Stimulated activated naive CD8-positive, alpha-beta T cell treated with anti-CD3 and anti-CD28 coated beads, Interleukin-15, amount 100 ng/mL, for 72 hours (primary cell): ENCODE measurements around the gene MEIOB.

Experiments
- ATAC-seq: fragments of 150-1000 bp; cut with Tn5 transposase; 2 replicates; pipeline ENCODE4 v1.10.0; 2021; ENCODE audit warnings: mild to moderate bottlenecking, moderate library complexity
- DNase-seq, 2 donors: peaks; one replicate each; pipeline ENCODE4 v3.0.0; 2021 to 2022
- H3K27ac Mint-ChIP-seq, 2 donors: one replicate each; pipeline ENCODE4 v1.8.0; 2022; ENCODE audit warnings: mild to moderate bottlenecking in 2 of 2, mixed read lengths in 2 of 2, moderate library complexity in 2 of 2
- H3K27me3 Mint-ChIP-seq: one replicate; pipeline ENCODE4 v1.8.0; 2022; ENCODE audit warnings: mixed read lengths
- H3K4me1 Mint-ChIP-seq: one replicate; pipeline ENCODE4 v1.8.0; 2022; ENCODE audit warnings: mild to moderate bottlenecking, mixed read lengths
- H3K4me3 Mint-ChIP-seq, 2 donors: one replicate each; pipeline ENCODE4 v1.8.0; 2022; ENCODE audit warnings: mild to moderate bottlenecking in 2 of 2, mixed read lengths in 2 of 2, moderate library complexity in 1 of 2
- H3K9me3 Mint-ChIP-seq, 2 donors: one replicate each; pipeline ENCODE4 v1.8.0; 2022; ENCODE audit warnings: mixed read lengths in 2 of 2

MEIOB gene

DNA sequence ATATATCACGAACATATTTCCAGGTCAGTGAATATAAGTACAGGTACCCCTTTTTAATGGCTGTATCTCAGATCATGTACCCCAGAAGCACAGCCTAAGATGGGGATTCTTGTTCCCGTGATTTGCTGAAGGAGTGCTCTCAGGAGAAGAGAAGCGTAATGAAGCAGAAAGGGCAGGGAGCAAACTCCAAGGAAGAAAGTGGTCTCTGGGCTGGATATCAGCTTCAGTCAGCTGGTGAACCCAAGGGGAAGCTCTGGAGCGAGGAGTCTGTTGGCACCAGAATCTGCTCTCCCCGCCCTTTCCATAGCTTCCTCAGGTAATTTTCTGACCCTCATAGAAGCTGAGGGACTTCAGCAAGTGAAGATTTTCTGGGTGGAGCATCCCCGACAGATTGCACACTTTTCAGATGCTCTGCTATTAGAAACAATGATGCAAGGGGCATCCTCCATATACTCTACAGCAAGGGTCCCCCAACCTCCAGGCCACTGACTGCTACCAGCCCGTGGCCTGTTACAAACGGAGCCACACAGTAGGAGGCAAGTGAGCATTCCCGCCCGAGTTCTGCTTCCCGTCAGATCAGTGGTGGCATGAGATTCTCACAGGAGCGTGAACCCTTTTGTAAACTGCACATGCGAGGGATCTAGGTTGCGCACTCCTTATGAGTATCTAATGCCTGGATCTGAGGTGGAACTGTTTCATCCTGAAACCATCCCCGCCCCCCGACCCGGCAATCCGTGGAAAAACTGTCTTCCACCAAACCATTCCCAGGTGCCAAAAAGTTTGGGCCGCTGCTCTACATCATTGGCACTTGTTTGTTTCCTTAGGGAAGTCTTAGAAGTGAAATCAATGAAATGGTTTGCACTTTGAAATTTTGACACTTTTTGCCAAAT lies 40.5 kb downstream of the MEIOB start:
- Mint-ChIP-seq H3K27ac (no peak overlapping the region), H3K27me3 (no peaks in the 10 kb centered on the region), H3K4me1 (peaks cover 28% of the 10 kb centered on the region), H3K4me3 (no peak overlapping the region), H3K9me3 (no peaks in the 10 kb centered on the region)
- no peak for DNase-seq
- ATAC-seq: no peak

DNA sequence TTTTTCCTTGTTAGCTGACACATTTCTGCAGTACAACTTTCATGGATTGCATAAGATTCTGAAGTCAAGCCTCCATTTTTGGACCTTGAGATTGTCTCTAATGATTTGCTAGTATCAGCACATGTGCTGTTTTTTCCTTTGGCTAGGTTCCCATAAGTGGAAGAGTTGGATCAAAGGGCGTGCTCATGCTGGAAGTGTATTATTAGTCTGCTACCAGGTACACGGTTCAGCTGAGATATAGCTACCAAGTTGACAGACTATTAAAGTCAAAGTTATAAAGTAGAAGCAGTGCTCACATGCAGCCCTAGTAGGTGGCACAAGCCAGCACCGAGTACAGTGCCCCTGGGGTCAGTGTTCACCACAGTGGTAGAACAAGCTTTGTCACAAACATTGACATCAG lies 41.8 kb downstream of the MEIOB start:
- no peak for DNase-seq
- Mint-ChIP-seq H3K27ac (no peak overlapping the region), H3K4me1 (peaks cover 34% of the 10 kb centered on the region), H3K4me3 (no peak overlapping the region), H3K27me3 (no peaks in the 10 kb centered on the region), H3K9me3 (no peaks in the 10 kb centered on the region)
- ATAC-seq: no peak

DNA sequence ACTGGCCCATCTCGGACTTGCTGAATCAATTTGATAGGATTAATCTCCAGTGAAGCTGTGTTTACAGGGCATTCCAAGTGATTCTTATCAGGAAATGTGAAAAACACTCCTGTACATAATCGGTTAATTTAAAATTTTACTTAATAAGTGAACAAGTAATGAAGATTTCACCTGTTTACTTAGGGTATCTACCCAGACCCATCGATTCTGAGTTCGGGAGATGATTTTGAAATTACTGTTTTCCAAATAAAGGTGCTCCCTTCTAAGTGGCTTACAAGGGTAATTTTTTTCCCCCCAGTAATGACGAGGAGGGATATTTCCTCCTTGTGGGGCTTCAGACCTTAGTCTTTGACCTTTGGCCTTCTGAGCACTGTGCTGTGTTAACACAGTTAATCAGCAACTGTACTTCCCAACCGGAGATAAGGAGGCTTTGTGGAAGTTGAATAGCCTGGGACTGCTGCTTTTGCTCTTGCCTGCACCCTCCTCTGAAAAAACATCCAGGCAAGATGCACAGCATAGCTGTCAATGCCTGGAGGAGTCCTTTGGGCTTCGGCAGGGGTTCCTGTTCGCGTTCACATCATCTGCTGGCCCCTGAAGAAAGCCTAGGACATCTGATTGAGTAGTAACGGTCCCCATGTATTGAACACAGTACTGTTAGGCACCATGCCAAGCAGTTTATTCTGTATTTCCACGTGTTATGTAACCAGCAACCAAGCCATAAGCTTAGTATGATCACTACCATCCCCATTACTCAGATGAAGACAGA lies 43.1 kb downstream of the MEIOB start:
- Mint-ChIP-seq H3K9me3 (no peaks in the 10 kb centered on the region), H3K27me3 (no peaks in the 10 kb centered on the region), H3K4me3 (peak overlapping the region in 1 of 2 donors; percentile 95), H3K4me1 (peaks cover 46% of the 10 kb centered on the region), H3K27ac (no peak overlapping the region)
- DNase-seq (no peak), ATAC-seq (no peak)

DNA sequence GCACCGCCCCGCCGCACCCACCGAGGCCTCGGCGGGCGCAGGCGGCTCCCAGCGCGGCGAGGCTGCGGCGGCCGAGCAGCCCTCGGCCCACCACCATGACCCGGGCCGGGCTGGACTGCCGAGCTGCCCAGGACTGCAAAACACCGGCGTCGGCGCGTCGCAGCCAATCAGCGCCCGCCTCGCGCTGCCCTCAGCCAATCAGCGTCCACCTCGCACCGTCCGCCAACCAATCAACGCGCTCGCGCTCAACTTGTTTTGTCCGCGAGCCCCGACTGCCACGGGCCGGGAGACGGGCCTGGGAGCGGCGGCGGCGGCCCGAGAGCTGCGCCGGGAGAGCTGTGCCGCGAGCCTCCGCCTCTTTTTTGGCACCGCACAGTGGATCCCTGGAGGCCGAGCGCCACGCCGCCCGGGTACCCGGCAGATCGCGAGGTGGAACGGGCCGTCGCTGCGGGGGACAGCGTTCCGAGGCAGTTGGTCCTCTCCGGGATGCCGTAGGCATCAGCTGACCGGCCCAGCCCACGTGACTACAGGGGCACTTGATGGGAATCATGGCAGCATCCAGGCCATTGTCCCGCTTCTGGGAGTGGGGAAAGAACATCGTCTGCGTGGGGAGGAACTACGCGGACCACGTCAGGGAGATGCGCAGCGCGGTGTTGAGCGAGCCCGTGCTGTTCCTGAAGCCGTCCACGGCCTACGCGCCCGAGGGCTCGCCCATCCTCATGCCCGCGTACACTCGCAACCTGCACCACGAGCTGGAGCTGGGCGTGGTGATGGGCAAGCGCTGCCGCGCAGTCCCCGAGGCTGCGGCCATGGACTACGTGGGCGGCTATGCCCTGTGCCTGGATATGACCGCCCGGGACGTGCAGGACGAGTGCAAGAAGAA lies 45.0 kb downstream of the MEIOB start, which contains the start of the genes FAHD1 and HAGH:
Gene FAHD1, plus strand, starts transcription at position 516 of the 883 bp plus-strand sequence. Its CDS starts 33 bp downstream, at position 549.
Gene HAGH, minus strand, starts transcription at position 135 of the 883 bp plus-strand sequence. Its CDS starts 38 bp downstream, at position 97.
- no peaks in the 10 kb centered on the region for H3K27me3 Mint-ChIP-seq
- DNase-seq: peak; percentile 93 to 95
- peaks cover 48% of the 10 kb centered on the region for H3K4me1 Mint-ChIP-seq
- H3K4me3 Mint-ChIP-seq: peak within 1 kb of the TSS; percentile 84 to 95
- no peaks in the 10 kb centered on the region for H3K9me3 Mint-ChIP-seq
- peak; percentile 91 for ATAC-seq
- H3K27ac Mint-ChIP-seq: peak within 1 kb of the TSS; percentile 90 to 93

DNA sequence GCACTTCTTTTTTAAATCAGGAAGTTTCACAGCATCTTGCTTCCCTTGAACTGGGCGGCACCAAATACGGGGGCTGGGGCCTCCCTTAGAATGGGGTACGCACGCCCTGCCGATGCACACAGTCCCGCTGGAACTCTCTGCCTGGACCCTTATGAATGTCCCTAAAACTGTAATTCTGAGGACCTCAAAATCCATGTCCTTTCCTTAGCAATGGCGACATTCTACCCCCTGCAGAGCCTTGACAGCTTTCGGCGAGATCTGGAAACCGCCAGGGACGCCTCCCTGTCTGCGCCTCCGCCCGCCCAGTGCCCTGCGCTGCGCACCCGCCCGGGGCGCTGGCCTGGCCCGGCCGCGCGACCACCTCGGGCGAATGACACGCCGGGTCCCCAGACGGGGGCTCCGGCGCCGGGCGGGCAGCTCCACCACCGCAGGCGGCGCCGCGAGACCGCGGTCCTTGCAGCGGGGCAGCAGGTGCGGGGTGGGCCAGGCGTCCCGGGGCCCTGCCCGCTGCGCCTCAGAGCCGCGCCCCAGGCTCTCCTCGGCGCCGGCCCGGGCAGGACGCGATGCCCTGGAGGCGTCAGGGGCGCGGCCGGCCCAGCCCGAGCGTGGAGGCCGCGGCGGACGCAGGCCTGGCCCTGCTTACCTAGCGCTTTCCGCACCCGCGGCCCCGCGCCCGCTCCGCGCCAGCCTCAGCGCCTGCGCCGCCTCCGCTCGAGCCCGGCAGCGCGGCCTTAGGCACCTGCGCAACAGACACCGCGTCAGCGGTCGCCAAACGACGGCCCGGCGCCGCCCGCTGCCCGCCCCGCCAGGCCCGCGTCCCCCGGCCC lies 45.9 kb downstream of the MEIOB start:
- Mint-ChIP-seq H3K4me1 (peaks cover 48% of the 10 kb centered on the region), H3K27ac (peak overlapping the region in 1 of 2 donors; percentile 84), H3K4me3 (peak overlapping the region; percentile 76 to 85), H3K9me3 (no peaks in the 10 kb centered on the region), H3K27me3 (no peaks in the 10 kb centered on the region)
- ATAC-seq: peak; percentile 86
- DNase-seq: peak; percentile 78 to 85

DNA sequence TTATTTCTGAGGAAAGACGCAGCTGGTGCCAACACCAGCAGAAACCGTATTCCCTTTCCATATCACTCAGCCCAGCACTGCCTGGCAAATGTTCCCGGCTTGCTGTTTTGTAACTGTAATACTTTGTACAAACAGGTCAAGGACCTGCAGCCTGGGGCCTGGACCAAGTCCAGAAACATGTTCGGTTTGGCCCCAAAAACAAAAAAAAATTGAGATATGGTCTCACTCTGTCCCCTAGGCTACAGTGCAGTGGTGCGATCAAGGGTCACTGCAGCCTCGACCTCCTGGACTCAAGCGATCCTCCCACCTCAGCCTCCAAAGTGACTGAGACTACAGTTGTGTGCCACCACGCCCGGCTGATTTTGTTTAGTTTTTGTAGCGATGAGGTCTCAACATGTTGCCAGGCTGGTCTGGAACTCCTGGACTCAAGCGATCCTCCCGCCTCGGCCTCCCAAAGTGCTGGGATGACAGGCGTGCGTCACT lies 46.5 kb downstream of the MEIOB start:
- H3K9me3 Mint-ChIP-seq: no peaks in the 10 kb centered on the region
- H3K4me1 Mint-ChIP-seq: peaks cover 42% of the 10 kb centered on the region
- no peak for DNase-seq
- ATAC-seq: no peak
- peak overlapping the region in 1 of 2 donors; percentile 84 for H3K27ac Mint-ChIP-seq
- no peaks in the 10 kb centered on the region for H3K27me3 Mint-ChIP-seq
- H3K4me3 Mint-ChIP-seq: peak overlapping the region; percentile 76 to 85

DNA sequence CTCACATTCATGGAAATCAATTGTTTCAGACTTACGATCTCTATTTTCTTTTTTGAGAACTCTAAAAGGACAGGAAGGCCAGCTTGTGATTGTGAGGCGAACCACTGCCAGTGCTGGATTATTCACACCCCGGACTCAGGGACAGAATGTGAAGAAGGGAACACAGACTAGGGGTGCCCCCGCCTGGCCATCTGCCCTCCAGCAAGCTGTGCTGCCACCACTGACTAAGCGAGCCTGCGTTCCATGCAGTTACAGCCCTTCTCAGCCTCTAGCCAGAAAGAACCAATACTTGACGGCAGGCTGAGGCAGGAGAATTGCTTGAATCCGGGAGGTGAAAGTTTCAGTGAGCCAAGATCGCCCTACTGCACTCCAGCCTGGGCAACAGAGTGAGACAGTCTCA lies 48.1 kb downstream of the MEIOB start:
- Mint-ChIP-seq H3K4me3 (no peak overlapping the region), H3K9me3 (no peaks in the 10 kb centered on the region), H3K27me3 (no peaks in the 10 kb centered on the region), H3K4me1 (peaks cover 28% of the 10 kb centered on the region), H3K27ac (peak overlapping the region in 1 of 2 donors; percentile 54)
- ATAC-seq: no peak
- DNase-seq: no peak

DNA sequence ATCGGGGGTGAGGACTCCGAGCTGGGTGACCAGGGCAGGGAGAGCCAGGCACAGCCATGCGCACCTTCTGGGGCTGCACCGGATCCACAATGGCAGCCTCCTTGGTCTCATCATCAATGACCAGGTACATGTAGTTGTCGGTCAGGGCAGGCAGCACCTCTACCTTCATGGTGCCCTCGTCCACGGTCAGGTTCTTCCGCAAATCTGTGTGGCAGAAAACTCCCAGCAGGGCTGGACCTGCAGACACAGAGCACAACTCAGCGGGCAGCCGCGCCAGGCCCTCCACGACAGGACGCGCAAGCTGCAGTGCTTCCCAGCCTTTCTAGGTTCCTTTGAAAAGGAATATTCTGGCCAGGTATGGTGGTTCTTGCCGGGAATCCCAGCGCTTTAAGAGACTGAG lies 49.2 kb downstream of the MEIOB start:
- DNase-seq (no peak), ATAC-seq (no peak)
- Mint-ChIP-seq H3K9me3 (no peaks in the 10 kb centered on the region), H3K4me3 (no peak overlapping the region), H3K27me3 (no peaks in the 10 kb centered on the region), H3K4me1 (peaks cover 25% of the 10 kb centered on the region), H3K27ac (no peak overlapping the region)

DNA sequence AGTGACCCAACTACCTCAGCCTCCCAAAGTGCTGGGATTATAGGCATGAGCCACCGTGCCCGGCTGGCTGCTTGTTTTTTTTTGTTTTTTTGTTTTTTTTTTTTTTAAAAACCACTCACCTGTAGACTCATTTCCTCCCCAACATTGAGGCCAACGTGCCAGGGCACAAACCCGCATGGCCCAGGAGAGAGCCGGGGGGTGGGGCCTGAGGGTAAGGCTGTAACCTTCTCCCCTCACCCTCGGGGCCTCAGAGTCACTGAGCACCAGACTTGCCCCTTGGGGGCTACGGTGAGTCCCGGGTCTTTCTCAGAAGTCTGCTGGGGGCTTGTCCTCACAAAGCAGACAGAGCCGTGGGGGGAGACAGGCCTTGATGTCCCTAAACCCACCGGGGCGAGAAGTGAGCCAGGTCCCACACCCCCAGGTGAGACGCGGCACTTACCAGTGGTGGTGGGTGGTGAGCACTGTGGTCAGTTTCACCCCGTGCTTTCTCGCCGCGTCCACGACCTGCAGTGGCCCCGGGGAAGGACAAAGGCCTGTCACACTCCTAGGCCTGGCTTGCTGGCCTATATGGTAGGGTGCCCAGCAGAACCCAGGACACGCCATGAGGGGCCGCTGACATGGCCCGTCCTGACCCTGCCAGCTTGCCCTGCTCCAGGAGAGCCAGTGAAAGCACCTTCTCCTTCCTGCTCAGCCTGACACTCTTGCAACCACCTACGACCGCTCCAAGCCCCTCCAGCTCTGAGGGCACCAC lies 49.9 kb downstream of the MEIOB start:
- Mint-ChIP-seq H3K4me3 (no peak overlapping the region), H3K4me1 (peaks cover 19% of the 10 kb centered on the region), H3K27ac (no peak overlapping the region), H3K27me3 (no peaks in the 10 kb centered on the region), H3K9me3 (no peaks in the 10 kb centered on the region)
- DNase-seq: no peak
- ATAC-seq: no peak

DNA sequence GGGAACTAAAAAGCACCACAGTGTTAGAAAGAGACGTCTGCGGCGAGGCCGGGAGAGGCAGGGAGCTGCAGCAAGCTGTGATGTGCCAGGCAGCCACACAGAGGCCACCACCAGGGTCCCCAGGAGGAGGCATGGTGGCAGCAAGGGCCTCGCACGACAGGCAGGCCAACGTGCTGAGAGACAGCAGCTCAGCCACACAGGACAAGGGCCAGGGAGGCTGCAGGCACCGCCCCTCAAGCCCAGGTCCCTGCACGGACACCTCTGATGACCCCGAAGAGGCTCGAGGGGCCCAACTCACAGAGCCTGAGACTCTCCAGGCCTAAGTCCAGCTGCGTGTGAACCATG lies 51.0 kb downstream of the MEIOB start:
- peaks cover 19% of the 10 kb centered on the region for H3K4me1 Mint-ChIP-seq

DNA sequence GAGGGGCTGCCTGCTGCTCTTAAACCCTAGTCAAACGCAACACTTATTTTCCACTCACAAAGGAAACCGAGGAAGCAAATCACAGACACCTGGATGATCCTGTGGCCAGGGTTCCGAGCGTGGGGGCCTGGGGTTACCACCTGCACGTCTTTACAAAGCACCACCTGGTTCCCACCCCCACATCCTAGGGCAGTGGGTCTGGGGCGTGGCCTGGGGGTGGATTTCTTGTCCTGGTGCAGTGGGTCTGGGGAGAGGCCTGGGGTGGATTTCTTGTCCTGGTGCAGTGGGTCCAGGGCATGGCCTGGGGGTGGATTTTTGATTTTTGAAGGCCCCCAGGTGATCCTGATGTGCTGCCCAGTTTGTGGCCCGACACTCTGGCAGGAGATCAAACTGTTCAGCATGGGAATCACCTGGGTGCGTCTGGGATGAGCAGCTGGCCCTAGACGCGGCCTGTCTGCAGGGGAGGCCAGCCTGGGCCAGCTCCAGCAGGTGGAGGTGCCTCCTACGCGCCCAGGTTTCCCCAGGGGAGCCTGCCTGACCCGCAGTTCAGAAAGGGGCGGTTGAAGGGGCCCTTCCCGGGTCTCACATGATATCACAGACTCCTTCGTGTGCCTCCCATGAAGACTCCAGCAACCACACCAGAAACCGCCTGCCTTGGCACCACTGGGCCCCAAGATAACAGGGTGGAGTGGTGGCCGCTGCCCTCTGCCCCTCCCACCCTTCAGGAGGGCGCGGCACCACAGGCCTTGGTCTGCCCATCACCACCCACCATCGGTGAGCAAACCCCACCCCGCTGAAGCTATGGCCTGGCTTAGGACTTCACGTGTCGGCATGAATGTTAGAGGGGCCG lies 51.6 kb downstream of the MEIOB start:
- no peak for DNase-seq
- H3K9me3 Mint-ChIP-seq: no peaks in the 10 kb centered on the region
- no peak for ATAC-seq
- no peak overlapping the region for H3K27ac Mint-ChIP-seq
- peaks cover 14% of the 10 kb centered on the region for H3K4me1 Mint-ChIP-seq
- no peak overlapping the region for H3K4me3 Mint-ChIP-seq
- H3K27me3 Mint-ChIP-seq: no peaks in the 10 kb centered on the region

More for the DNA sequence above, 51.0 kb downstream of the MEIOB start:
- H3K27ac Mint-ChIP-seq: no peak overlapping the region
- H3K27me3 Mint-ChIP-seq: no peaks in the 10 kb centered on the region
- ATAC-seq: no peak
- no peaks in the 10 kb centered on the region for H3K9me3 Mint-ChIP-seq
- DNase-seq: no peak
- no peak overlapping the region for H3K4me3 Mint-ChIP-seq

DNA sequence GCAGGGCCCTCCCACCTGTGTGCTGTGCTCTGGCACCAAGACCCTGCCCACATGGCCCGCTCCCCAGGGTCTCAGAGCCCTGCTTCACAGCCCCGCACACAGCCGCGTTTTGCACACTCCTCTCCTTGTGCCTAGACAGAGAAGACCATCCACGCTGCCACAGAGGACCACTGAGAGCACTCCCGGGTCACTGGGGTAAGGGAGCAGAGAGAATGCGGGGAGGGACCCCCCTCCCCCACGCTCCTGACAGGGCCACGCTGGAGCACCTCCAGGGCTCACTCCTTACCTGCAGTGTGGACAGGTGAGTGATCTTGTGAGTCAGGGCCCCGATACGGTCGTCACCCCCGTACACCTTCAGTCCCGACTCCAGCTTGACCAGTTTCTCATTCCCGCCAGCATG lies 52.4 kb downstream of the MEIOB start:
- H3K4me3 Mint-ChIP-seq: no peak overlapping the region

DNA sequence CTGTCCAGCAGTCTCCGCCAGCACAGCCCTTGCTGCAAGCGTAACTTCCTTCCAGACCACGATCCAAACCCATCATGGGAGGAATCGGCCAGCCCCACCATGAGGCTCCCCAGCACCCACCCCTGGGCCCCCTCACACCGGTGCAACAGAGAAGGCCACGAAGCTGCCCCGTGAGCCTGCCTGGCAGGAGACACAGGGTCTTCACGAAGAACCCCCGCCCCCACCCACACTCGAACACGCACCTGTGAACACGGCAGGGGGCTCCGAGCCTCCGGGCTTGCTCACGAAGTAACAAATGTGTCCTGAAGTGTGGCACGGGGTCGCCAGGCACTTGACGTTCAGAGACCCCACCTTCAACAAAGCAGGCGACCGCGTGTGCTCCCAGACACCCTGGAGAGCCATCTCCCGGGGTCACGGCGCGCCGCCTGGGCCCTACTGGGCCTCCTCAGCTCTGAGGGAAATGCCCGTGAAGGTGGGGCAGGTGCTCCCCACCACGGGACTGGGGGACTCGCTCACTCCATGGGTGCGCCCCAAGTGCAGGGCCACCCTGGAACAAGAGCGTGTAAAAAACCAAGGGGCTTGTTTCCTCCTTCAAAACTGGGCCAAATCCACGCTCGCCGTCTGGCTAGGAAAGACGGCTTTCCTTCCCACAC lies 53.0 kb downstream of the MEIOB start:
- ATAC-seq (peak; percentile 4), DNase-seq (no peak)
- peaks cover 4% of the 10 kb centered on the region for H3K4me1 Mint-ChIP-seq
- no peak overlapping the region for H3K27ac Mint-ChIP-seq
- no peaks in the 10 kb centered on the region for H3K27me3 Mint-ChIP-seq
- H3K4me3 Mint-ChIP-seq: no peak overlapping the region
- H3K9me3 Mint-ChIP-seq: no peaks in the 10 kb centered on the region

More for the DNA sequence above, 52.4 kb downstream of the MEIOB start:
- peaks cover 10% of the 10 kb centered on the region for H3K4me1 Mint-ChIP-seq
- H3K27ac Mint-ChIP-seq: peak overlapping the region in 1 of 2 donors; percentile 86
- ATAC-seq (no peak), DNase-seq (no peak)
- H3K9me3 Mint-ChIP-seq: no peaks in the 10 kb centered on the region
- no peaks in the 10 kb centered on the region for H3K27me3 Mint-ChIP-seq
